Glutamatergic neuron (in vitro differentiated cells): ENCODE data around the gene ALDH8A1. TPM values are rescaled to one million over a fixed set of nuclear protein-coding genes. Genes with fewer than 3 reads are reported as not detected.

Experiments used
- DNase-seq: peaks from one replicate; pipeline ENCODE4 v3.0.0; 2022
- H3K27ac Mint-ChIP-seq: one replicate; pipeline ENCODE4 v1.8.0; 2020; ENCODE audit warnings: mild to moderate bottlenecking, mixed read lengths, inconsistent platforms; ENCODE audit not compliant: unreplicated experiment
- H3K27me3 Mint-ChIP-seq: one replicate; pipeline ENCODE4 v1.8.0; 2020; ENCODE audit warnings: mild to moderate bottlenecking, moderate library complexity, mixed read lengths, inconsistent platforms; ENCODE audit not compliant: unreplicated experiment
- H3K36me3 Mint-ChIP-seq: one replicate; pipeline ENCODE4 v1.8.0; 2020; ENCODE audit warnings: mild to moderate bottlenecking, mixed read lengths, inconsistent platforms; ENCODE audit not compliant: unreplicated experiment
- H3K4me1 Mint-ChIP-seq: one replicate; pipeline ENCODE4 v1.8.0; 2020; ENCODE audit warnings: mild to moderate bottlenecking, low read depth, mixed read lengths, inconsistent platforms; ENCODE audit not compliant: unreplicated experiment
- H3K4me3 Mint-ChIP-seq: one replicate; pipeline ENCODE4 v1.8.0; 2020; ENCODE audit warnings: mild to moderate bottlenecking, mixed read lengths, inconsistent platforms; ENCODE audit not compliant: unreplicated experiment
- H3K9me3 Mint-ChIP-seq: one replicate; pipeline ENCODE4 v1.8.0; 2020; ENCODE audit warnings: mild to moderate bottlenecking, moderate library complexity, mixed read lengths, inconsistent platforms; ENCODE audit not compliant: unreplicated experiment
- total RNA-seq: library from RNA; stranded (reverse); fragmentation: NEBNext Ultra II Directional; extraction: Animal tissue kit (Norgen Biotek cat#: 25700); gene quantifications from one replicate; pipeline ENCODE4 v1.2.1, GENCODE V29; 2021; ENCODE audit not compliant: unreplicated experiment
- TF ChIP-seq, protein P1 (sequence below): fragments of 200-600 bp; sonication (generic); IDR thresholded peaks from one replicate; pipeline ENCODE4 v1.5.0; 2021; ENCODE audit not compliant: partially characterized antibody, unreplicated experiment

ALDH8A1 gene
- total RNA-seq, 1 donor from 2014 or later, result 1.8 TPM

DNA sequence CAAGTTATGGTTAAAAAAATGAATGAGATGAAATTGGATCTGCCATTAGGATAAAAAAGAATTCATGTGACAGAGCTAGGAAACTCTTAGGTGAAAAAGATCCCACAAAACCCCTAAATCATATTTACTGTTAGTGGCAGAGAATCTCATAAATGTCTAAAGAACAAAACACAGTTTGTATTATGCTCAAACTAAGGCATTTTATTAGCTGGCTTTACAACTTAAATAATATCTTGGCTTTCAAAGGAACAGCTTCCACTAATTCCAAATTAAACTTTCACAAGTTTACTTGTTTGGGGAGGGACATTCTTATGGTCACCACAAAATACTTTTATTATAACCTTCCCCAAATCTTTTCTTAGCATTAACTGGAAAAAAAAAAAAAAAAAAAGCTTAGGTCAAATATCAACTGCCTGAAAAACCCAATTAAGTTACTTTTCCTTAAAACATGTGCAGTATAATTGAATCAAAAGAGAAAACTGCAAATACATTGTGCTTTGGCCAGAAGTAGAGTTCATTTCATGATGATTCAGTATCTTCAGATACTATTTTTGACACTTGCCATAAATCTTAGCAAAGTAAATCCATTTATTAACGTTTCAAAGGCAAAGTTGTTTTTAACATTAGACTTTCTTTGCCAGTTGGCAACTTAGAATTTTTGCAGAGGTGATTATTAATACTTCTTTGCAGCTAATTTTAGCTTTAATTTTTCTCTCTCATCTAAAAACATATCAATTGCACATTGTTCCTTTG is 14.7 kb upstream of the ALDH8A1 start:
- Mint-ChIP-seq H3K27me3 (no peaks in the 10 kb centered on the region), H3K4me1 (no peaks in the 10 kb centered on the region), H3K9me3 (no peaks in the 10 kb centered on the region), H3K36me3 (peaks cover under 1% of the 10 kb centered on the region), H3K27ac (no peak overlapping the region), H3K4me3 (no peak overlapping the region)
- TF ChIP-seq, protein P1, sequence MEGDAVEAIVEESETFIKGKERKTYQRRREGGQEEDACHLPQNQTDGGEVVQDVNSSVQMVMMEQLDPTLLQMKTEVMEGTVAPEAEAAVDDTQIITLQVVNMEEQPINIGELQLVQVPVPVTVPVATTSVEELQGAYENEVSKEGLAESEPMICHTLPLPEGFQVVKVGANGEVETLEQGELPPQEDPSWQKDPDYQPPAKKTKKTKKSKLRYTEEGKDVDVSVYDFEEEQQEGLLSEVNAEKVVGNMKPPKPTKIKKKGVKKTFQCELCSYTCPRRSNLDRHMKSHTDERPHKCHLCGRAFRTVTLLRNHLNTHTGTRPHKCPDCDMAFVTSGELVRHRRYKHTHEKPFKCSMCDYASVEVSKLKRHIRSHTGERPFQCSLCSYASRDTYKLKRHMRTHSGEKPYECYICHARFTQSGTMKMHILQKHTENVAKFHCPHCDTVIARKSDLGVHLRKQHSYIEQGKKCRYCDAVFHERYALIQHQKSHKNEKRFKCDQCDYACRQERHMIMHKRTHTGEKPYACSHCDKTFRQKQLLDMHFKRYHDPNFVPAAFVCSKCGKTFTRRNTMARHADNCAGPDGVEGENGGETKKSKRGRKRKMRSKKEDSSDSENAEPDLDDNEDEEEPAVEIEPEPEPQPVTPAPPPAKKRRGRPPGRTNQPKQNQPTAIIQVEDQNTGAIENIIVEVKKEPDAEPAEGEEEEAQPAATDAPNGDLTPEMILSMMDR, result no peak
- DNase-seq, result no peak

DNA sequence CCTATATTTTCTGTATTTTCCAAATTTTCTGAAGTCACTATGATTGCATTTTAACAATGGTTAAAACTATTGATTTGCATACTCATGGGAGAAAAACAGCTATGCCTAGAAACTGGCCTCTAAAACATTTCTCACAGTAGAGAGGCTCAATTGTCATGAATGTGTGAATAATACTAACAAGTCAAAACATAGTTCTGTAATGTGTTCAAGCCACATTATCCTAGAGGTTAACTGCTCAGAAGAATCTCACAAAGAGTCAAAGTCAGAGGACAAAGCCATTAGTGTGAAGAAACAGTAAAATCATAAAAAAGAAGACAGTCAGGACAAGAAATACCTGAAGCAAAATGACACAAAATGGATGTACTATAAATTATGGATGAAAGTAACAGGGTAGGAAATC is 12.5 kb upstream of the ALDH8A1 start:
- H3K27ac Mint-ChIP-seq, result no peak overlapping the region
- TF ChIP-seq, protein P1, result no peak
- DNase-seq, result no peak
- H3K4me3 Mint-ChIP-seq, result no peak overlapping the region
- H3K4me1 Mint-ChIP-seq, result no peaks in the 10 kb centered on the region
- H3K27me3 Mint-ChIP-seq, result peaks cover 3% of the 10 kb centered on the region
- H3K9me3 Mint-ChIP-seq, result peaks cover 4% of the 10 kb centered on the region
- H3K36me3 Mint-ChIP-seq, result peaks cover 8% of the 10 kb centered on the region

DNA sequence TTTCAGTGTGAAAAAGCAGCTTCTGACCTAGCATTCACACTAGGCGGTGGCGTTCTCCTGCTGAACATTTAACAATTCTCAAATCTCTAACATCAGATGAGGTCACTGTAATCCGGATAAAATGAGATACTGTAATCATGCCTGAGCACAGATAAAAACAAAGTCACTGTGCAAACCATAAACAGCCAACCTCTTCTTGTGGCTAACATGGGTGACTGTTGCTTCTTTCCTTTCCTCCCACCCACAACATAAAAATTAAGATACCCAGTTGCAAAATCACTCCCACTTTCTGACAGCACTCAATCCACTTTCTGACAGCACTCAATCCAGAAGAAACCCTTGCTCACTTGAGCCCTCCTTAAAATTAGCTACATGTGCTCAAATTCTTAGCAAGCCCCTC is 11.5 kb upstream of the ALDH8A1 start:
- no peak for DNase-seq
- Mint-ChIP-seq H3K4me3 (no peak overlapping the region), H3K27ac (no peak overlapping the region), H3K36me3 (peaks cover 8% of the 10 kb centered on the region), H3K27me3 (peaks cover 3% of the 10 kb centered on the region), H3K4me1 (no peaks in the 10 kb centered on the region), H3K9me3 (peaks cover 4% of the 10 kb centered on the region)
- TF ChIP-seq, protein P1, result no peak

DNA sequence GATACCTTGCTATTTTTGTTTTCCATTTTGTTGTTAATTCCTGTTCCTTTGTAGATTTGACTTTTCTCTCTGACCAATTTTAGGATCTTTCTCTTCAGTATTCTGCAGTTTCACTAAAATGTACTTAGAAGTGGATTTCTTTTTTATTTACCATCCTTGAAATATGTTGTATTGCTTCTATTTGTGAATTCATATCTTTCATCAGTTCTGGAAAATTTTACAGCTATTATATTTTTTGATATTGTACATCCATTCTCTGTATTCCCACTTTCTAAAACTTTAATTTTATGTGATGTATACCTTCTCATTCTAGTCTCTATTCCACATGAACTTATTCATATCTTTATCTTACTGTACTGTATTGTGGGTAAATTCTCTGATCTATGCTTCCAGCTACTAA is 9.7 kb upstream of the ALDH8A1 start:
- H3K4me3 Mint-ChIP-seq, result no peak overlapping the region

DNA sequence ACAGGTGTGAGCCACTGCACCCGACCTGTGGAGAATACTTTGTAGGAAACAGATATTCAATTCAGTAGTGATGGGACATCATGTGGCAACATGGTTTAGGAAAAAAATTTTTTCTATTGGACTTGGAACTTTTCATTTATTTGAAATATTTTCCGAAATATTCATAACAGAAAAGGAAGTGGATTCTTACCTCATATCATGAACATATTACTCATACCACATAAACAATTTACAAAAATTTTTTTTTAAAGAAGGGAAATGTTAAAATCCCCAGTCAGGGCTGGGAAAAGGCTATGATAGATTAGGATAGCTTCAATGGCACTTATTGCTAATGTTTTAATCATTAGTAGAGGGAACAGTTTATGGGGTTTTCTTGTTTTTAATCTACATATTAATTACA is 6.8 kb upstream of the ALDH8A1 start:
- H3K27ac Mint-ChIP-seq, result no peak overlapping the region
- no peak for DNase-seq
- H3K36me3 Mint-ChIP-seq, result peaks cover 8% of the 10 kb centered on the region
- H3K4me3 Mint-ChIP-seq, result no peak overlapping the region
- H3K9me3 Mint-ChIP-seq, result peaks cover 4% of the 10 kb centered on the region
- H3K4me1 Mint-ChIP-seq, result no peaks in the 10 kb centered on the region
- TF ChIP-seq, protein P1, result no peak
- H3K27me3 Mint-ChIP-seq, result peaks cover 4% of the 10 kb centered on the region

More for the DNA sequence above, 9.7 kb upstream of the ALDH8A1 start:
- Mint-ChIP-seq H3K4me1 (no peaks in the 10 kb centered on the region), H3K9me3 (peaks cover 4% of the 10 kb centered on the region), H3K36me3 (peaks cover 8% of the 10 kb centered on the region), H3K27me3 (peaks cover 4% of the 10 kb centered on the region), H3K27ac (no peak overlapping the region)
- no peak for DNase-seq
- TF ChIP-seq, protein P1, result no peak
